H1 (cell line): ENCODE measurements around the gene NKAIN2. TPM values are rescaled to one million over a fixed set of nuclear protein-coding genes. Genes with fewer than 3 reads are reported as not detected.
"Not testable (repeated sequence)": the region's sequence is repeated elsewhere in the genome, so short reads cannot be mapped to it uniquely, and the experiment has no call there.

ENCODE experiments used
- CTCF ChIA-PET: fragments of 300-600 bp; sonication (Branson Sonifier 250); formaldehyde crosslinking; loops from one replicate; lab custom pipeline; 2021; ENCODE audit not compliant: partially characterized antibody; lab: Charles Lee
- POLR2A ChIA-PET: fragments of 300-600 bp; sonication (Branson Sonifier 250); formaldehyde crosslinking; loops from one replicate; lab custom pipeline; 2021; ENCODE audit warnings: inconsistent platforms; ENCODE audit not compliant: partially characterized antibody; lab: Charles Lee
- DNase-seq, 2 experiments: peaks; one replicate each; pipeline versions ENCODE4 v3.0.0 to v3.0.0-alpha.2; 2010 to 2022; ENCODE audit warnings: low spot score in 2 of 2, low read depth in 1 of 2, mixed read lengths in 1 of 2
- FAIRE-seq: peaks from 2 replicates; lab custom pipeline; 2011; peaks lifted over from hg19 to GRCh38; lab: Jason Lieb, UNC
- H2AFZ ChIP-seq: 2 replicates; pipeline ENCODE4 v1.8.1; 2012; ENCODE audit warnings: low read length, inconsistent platforms
- H2AK5ac ChIP-seq: 2 replicates; pipeline ENCODE4 v1.6.1; 2013; ENCODE audit warnings: low read depth, low read length
- H2BK120ac ChIP-seq: replicated peaks from 2 replicates; pipeline ENCODE3; 2013; ENCODE audit warnings: low read depth, low read length, inconsistent platforms
- H2BK12ac ChIP-seq: 2 replicates; pipeline ENCODE4 v1.6.1; 2013; ENCODE audit warnings: low read depth, low read length
- H2BK15ac ChIP-seq: 2 replicates; pipeline ENCODE4 v1.6.1; 2013; ENCODE audit warnings: low read length
- H2BK20ac ChIP-seq: 2 replicates; pipeline ENCODE4 v1.6.1; 2013; ENCODE audit warnings: low read length
- H2BK5ac ChIP-seq: 2 replicates; pipeline ENCODE4 v1.6.1; 2013; ENCODE audit warnings: low read depth, low read length
- H3K14ac ChIP-seq: 2 replicates; pipeline ENCODE4 v1.6.1; 2013; ENCODE audit warnings: inconsistent platforms; ENCODE audit not compliant: insufficient read length
- H3K18ac ChIP-seq: 2 replicates; pipeline ENCODE4 v1.6.1; 2013; ENCODE audit warnings: low read length; ENCODE audit errors: extremely low read depth
- H3K23ac ChIP-seq: 2 replicates; pipeline ENCODE4 v1.6.1; 2013; ENCODE audit warnings: inconsistent platforms; ENCODE audit not compliant: insufficient read length
- H3K23me2 ChIP-seq: 2 replicates; pipeline ENCODE4 v1.6.1; 2013; ENCODE audit warnings: low read depth, low read length
- H3K27ac ChIP-seq: 2 replicates; pipeline ENCODE4 v1.6.1; 2011; ENCODE audit warnings: low read depth, low read length, inconsistent platforms
- H3K27me3 ChIP-seq, 4 experiments: replicated peaks in 1 of 4; 1 replicate in 1 of 4; 2 replicates in 3 of 4; pipeline versions ENCODE4 v1.6.1 to v1.8.1; 2011 to 2013; ENCODE audit warnings: low read length in 3 of 4, mild to moderate bottlenecking in 3 of 4, inconsistent platforms in 2 of 4, mixed read lengths in 2 of 4, moderate library complexity in 1 of 4; ENCODE audit not compliant: control insufficient read depth in 3 of 4, insufficient read depth in 3 of 4; ENCODE audit errors: extremely low read depth in 1 of 4
- H3K36me3 ChIP-seq, 4 experiments: 2 replicates each; pipeline versions ENCODE4 v1.6.1 to v1.8.1; 2011 to 2013; ENCODE audit warnings: mild to moderate bottlenecking in 4 of 4, low read length in 3 of 4, moderate library complexity in 2 of 4, control low read depth in 1 of 4, inconsistent platforms in 1 of 4; ENCODE audit not compliant: insufficient read depth in 4 of 4, control insufficient read depth in 2 of 4
- H3K4ac ChIP-seq: replicated peaks from 2 replicates; pipeline ENCODE3; 2013; ENCODE audit warnings: low read length, low read depth, mixed read lengths, inconsistent platforms; ENCODE audit not compliant: insufficient read length
- H3K4me1 ChIP-seq, 4 experiments: replicated peaks in 1 of 4; 1 replicate in 1 of 4; 2 replicates in 3 of 4; pipeline versions ENCODE4 v1.6.1 to v1.8.1; 2011 to 2013; ENCODE audit warnings: low read length in 3 of 4, inconsistent platforms in 2 of 4, mixed read lengths in 1 of 4; ENCODE audit not compliant: insufficient read depth in 4 of 4, control insufficient read depth in 3 of 4
- H3K4me2 ChIP-seq, 2 experiments: 2 replicates each; pipeline versions ENCODE4 v1.6.1 to v1.8.1; 2011 to 2013; ENCODE audit warnings: low read depth in 2 of 2, low read length in 2 of 2, control low read depth in 1 of 2, inconsistent platforms in 1 of 2, mild to moderate bottlenecking in 1 of 2; ENCODE audit not compliant: insufficient read depth in 1 of 2
- H3K4me3 ChIP-seq, 4 experiments: fragments of 200-600, 300-600 bp in 1 of 4; sonication (generic), shearing (Covaris generic), sonication (Bioruptor Twin) in 1 of 4; 2 replicates each; pipeline versions ENCODE4 v1.5.1 to v1.8.1; 2011 to 2016; ENCODE audit warnings: low read length in 4 of 4, low read depth in 3 of 4, control low read depth in 2 of 4, inconsistent platforms in 2 of 4, mild to moderate bottlenecking in 2 of 4, mixed read lengths in 1 of 4, moderate library complexity in 1 of 4; ENCODE audit not compliant: insufficient read depth in 2 of 4; ENCODE audit errors: extremely low read depth in 1 of 4
- H3K56ac ChIP-seq: replicated peaks from 2 replicates; pipeline ENCODE3; 2013; ENCODE audit warnings: low read depth, mild to moderate bottlenecking, mixed read lengths, low read length, inconsistent platforms; ENCODE audit not compliant: insufficient read length
- H3K79me1 ChIP-seq: 2 replicates; pipeline ENCODE4 v1.6.1; 2013; ENCODE audit warnings: low read depth, low read length, control low read depth
- H3K79me2 ChIP-seq, 2 experiments: 2 replicates each; pipeline versions ENCODE4 v1.6.1 to v1.8.1; 2012 to 2013; ENCODE audit warnings: low read length in 2 of 2, mild to moderate bottlenecking in 2 of 2, inconsistent platforms in 1 of 2; ENCODE audit not compliant: insufficient read depth in 2 of 2, control insufficient read depth in 1 of 2
- H3K9ac ChIP-seq, 4 experiments: replicated peaks in 1 of 4; 1 replicate in 1 of 4; 2 replicates in 3 of 4; pipeline versions ENCODE4 v1.6.1 to v1.8.1; 2011 to 2013; ENCODE audit warnings: low read depth in 3 of 4, low read length in 3 of 4, control low read depth in 2 of 4, mild to moderate bottlenecking in 2 of 4, moderate library complexity in 2 of 4, inconsistent platforms in 1 of 4; ENCODE audit errors: extremely low read depth in 1 of 4
- H3K9me3 ChIP-seq, 2 experiments: 2 replicates each; pipeline versions ENCODE4 v1.6.1 to v1.8.1; 2012 to 2013; ENCODE audit warnings: mild to moderate bottlenecking in 2 of 2, moderate library complexity in 2 of 2, control low read depth in 1 of 2, inconsistent platforms in 1 of 2, low read depth in 1 of 2, low read length in 1 of 2, mixed read lengths in 1 of 2; ENCODE audit not compliant: insufficient read depth in 2 of 2
- H4K20me1 ChIP-seq, 2 experiments: replicated peaks in 1 of 2; 2 replicates each; pipeline versions ENCODE3 to v1.8.1; 2011 to 2013; ENCODE audit warnings: inconsistent platforms in 2 of 2, low read length in 2 of 2, mild to moderate bottlenecking in 1 of 2; ENCODE audit not compliant: insufficient read depth in 2 of 2, control insufficient read depth in 1 of 2
- H4K5ac ChIP-seq: 2 replicates; pipeline ENCODE4 v1.6.1; 2013; ENCODE audit warnings: low read length, low read depth, mixed read lengths, inconsistent platforms; ENCODE audit not compliant: insufficient read length
- H4K8ac ChIP-seq: 2 replicates; pipeline ENCODE4 v1.8.0; 2013; ENCODE audit warnings: mild to moderate bottlenecking, moderate library complexity, low read length, inconsistent platforms; ENCODE audit not compliant: insufficient read depth; ENCODE audit errors: extremely low read depth
- H4K91ac ChIP-seq: replicated peaks from 2 replicates; pipeline ENCODE3; 2013; ENCODE audit warnings: low read length, mixed read lengths, inconsistent platforms; ENCODE audit not compliant: insufficient read length
- KDM1A ChIP-seq: fragments of 200-600, 300-600 bp; sonication (generic); IDR thresholded peaks from 2 replicates; pipeline ENCODE4 v1.7.1; 2016; ENCODE audit warnings: mild to moderate bottlenecking, low read length, borderline replicate concordance
- POLR2A ChIP-seq, 2 experiments: IDR thresholded peaks; 1 replicate in 1 of 2; 2 replicates in 1 of 2; pipeline ENCODE4 v1.6.1; 2011; ENCODE audit warnings: low read depth in 2 of 2, low read length in 2 of 2, mild to moderate bottlenecking in 2 of 2; ENCODE audit errors: control extremely low read depth in 1 of 2
- SP2 ChIP-seq: IDR thresholded peaks from 2 replicates; pipeline ENCODE4 v1.6.1; 2012; ENCODE audit warnings: mild to moderate bottlenecking, low read length, inconsistent platforms
- TCF12 ChIP-seq: IDR thresholded peaks from 2 replicates; pipeline ENCODE4 v1.6.1; 2011; ENCODE audit warnings: low read depth, mild to moderate bottlenecking, low read length
- WGBS, 2 experiments: shearing (Covaris generic) in 1 of 2; methylation state at CpG; one replicate each; pipeline versions ENCODE4 v1.1.6 to v1.1.7; 2013 to 2015; ENCODE audit warnings: low lambda C conversion rate in 2 of 2, mixed read lengths in 2 of 2, inconsistent platforms in 1 of 2, low coverage in 1 of 2, missing lambda C conversion rate in 1 of 2; ENCODE audit not compliant: insufficient replicate concordance in 2 of 2, insufficient coverage in 1 of 2, insufficient read length in 1 of 2; ENCODE audit errors: extremely low coverage in 1 of 2, missing lambda C conversion rate in 1 of 2; 5-methylcytosine and 5-hydroxymethylcytosine counted together
- polyA plus RNA-seq, 7 experiments: library from polyadenylated mRNA; depleted of rRNA in 3 of 7; stranded (reverse) in 5 of 7; unstranded in 2 of 7; fragments of >200 nt in 5 of 7; fragments of 200-250 nt in 2 of 7; gene quantifications; 1 replicate in 5 of 7; 2 replicates in 1 of 7; 4 replicates in 1 of 7; pipeline versions ENCODE4 v1.2.1 to v1.2.3, GENCODE V29; 2011 to 2013; ENCODE audit warnings: missing spikeins in 2 of 7, mixed read lengths in 2 of 7
- total RNA-seq: library from RNA; stranded (reverse); fragmentation: NEBNext Ultra II Directional; extraction: Animal tissue kit (Norgen Biotek cat#: 25700); gene quantifications from 2 replicates; pipeline ENCODE4 v1.2.1, GENCODE V29; 2021

Gene NKAIN2
- total and polyA plus RNA-seq, 2 of the 8 experiments (the other 6 are each of a cell fraction or from before 2014, with no cell fraction given): 0.20 to 0.34 TPM

DNA sequence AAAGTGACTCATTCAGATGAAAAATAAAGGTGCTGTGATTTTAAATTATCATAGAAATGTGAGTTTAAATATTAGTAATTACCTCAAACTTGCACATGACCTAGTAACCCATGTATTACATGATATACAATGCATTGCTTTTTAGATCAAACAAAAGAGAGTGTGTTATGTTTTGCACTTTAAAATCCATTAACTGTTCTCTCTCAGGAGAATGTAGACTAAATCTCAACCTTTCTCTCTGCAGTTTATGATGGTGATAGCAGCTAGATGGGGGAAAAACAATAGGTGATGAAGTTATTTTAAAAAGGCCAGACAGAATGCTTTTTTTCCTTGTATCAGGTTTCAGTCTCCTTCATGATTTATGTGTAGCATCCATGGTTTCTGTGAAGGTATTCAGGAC lies 754.2 kb downstream of the NKAIN2 start:
- Histone ChIP-seq H3K23ac (no peak overlapping the region), H3K4ac (no peak overlapping the region), H3K18ac (no peak overlapping the region), H3K9me3 (no peaks in the 10 kb centered on the region), H3K79me2 (no peaks in the 10 kb centered on the region), H2AK5ac (no peak overlapping the region), H2BK120ac (no peak overlapping the region), H4K91ac (no peak overlapping the region), H3K36me3 (no peaks in the 10 kb centered on the region), H3K56ac (no peak overlapping the region), H3K4me3 (no peak overlapping the region), H2BK15ac (no peak overlapping the region), H3K4me2 (no peak overlapping the region), H2BK12ac (no peak overlapping the region), H3K14ac (no peak overlapping the region), H2BK5ac (no peak overlapping the region), H3K27ac (no peak overlapping the region), H4K8ac (no peak overlapping the region), H2AFZ (no peak overlapping the region), H2BK20ac (no peak overlapping the region), H3K79me1 (no peaks in the 10 kb centered on the region), H3K27me3 (no peaks in the 10 kb centered on the region), H3K9ac (no peak overlapping the region), H4K5ac (no peak overlapping the region), H3K4me1 (peaks cover 0 to 2% (median 0%) of the 10 kb centered on the region in 4 experiments; a peak in 3 of 7 replicates), H4K20me1 (no peaks in the 10 kb centered on the region), H3K23me2 (no peaks in the 10 kb centered on the region)
- DNase-seq (no peak), FAIRE-seq (no peak)
- TF ChIP-seq KDM1A (no peak), SP2 (no peak), POLR2A (IDR thresholded peaks at IDR 0.05; ENCODE audit: control extremely low read depth in 1 of 2, low read depth in 2 of 2, low read length in 2 of 2) (no peak), TCF12 (no peak)
- ChIA-PET POLR2A (no interaction called here), CTCF (no interaction called here)

DNA sequence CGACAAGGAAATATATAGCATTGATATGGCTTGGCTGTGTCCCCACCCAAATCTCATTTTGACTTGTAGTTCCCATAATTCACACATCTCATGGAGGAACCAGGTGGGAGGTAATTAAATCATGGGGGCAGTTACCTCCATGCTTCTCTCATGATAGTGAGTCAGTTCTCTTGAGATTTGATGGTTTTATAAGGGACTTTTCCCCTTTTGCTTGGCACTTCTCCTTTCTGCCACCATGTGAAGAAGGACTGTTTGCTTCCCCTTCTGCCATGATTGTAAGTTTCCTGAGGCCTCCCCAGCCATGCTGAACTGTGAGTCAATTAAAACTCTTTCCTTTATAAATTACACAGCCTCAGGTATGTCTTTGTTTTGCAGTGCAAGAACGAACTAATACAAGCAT lies 756.4 kb downstream of the NKAIN2 start:
- H2BK15ac ChIP-seq, H4K5ac ChIP-seq, H3K4me1 ChIP-seq, H3K9me3 ChIP-seq, CTCF ChIA-PET, H2BK120ac ChIP-seq, POLR2A ChIA-PET, H3K56ac ChIP-seq, H2BK20ac ChIP-seq, H3K4me3 ChIP-seq, H3K23me2 ChIP-seq, H4K20me1 ChIP-seq, H4K91ac ChIP-seq, H2AFZ ChIP-seq, H3K4me2 ChIP-seq, H3K36me3 ChIP-seq, H3K27me3 ChIP-seq, H2BK12ac ChIP-seq, H3K18ac ChIP-seq, H3K9ac ChIP-seq, H3K79me2 ChIP-seq, H3K4ac ChIP-seq, DNase-seq, H2BK5ac ChIP-seq, H3K27ac ChIP-seq, H4K8ac ChIP-seq, H3K14ac ChIP-seq, H3K23ac ChIP-seq, FAIRE-seq, H2AK5ac ChIP-seq, H3K79me1 ChIP-seq: not testable (repeated sequence)
- 89% methylated on average over 2 of the region's 2 CpGs; no CpG with 5 or more reads in 1 of the 2 experiments for WGBS, 2 experiments
